ENCODE results near the gene CDKN1C.
"Not testable (repeated sequence)": the region's sequence is repeated elsewhere in the genome, so short reads cannot be mapped to it uniquely, and the experiment has no call there.

The CDKN1C gene

GRCh38 chr11:2908130-2908529, 22.6 kb upstream of the CDKN1C start:
- Mint-ChIP-seq H3K27me3 (peaks cover 15% of the 10 kb centered on the region), H3K9me3 (peaks cover 8% of the 10 kb centered on the region), H3K36me3 (peaks cover 15% of the 10 kb centered on the region), H3K27ac (no peak overlapping the region), H3K4me1 (peaks cover 15% of the 10 kb centered on the region), H3K4me3 (no peak overlapping the region)
- DNase-seq: no peak
- CTCF ChIA-PET: no interaction called here

DNA sequence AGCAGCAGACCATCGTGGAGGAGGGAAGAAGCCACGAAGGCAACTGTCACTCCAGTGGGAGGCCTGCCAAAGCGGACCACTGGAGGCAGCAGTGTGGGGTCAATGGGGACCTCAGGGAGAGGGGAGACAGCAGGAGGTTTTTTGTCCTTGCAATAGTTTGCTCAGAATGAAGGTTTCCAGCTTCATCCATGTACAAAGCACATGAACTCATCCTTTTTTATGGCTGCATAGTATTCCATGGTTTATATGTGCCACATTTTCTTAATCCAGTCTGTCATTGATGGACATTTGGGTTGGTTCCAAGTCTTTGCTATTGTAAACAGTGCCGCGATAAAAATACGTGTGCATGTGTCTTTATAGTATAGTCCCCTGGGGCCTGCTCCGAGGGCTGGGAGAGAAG, 19.7 kb upstream of the CDKN1C start:
- peaks cover 15% of the 10 kb centered on the region for H3K36me3 Mint-ChIP-seq
- H3K4me3 Mint-ChIP-seq, H3K27me3 Mint-ChIP-seq, DNase-seq, H3K9me3 Mint-ChIP-seq, H3K27ac Mint-ChIP-seq: not testable (repeated sequence)
- H3K4me1 Mint-ChIP-seq: peaks cover 32% of the 10 kb centered on the region
- CTCF ChIA-PET: interaction anchor here (1.7 kb wide), 1 partner anchor 116 kb away, joined by 6 read pairs; no protein-coding TSS in a partner anchor

DNA sequence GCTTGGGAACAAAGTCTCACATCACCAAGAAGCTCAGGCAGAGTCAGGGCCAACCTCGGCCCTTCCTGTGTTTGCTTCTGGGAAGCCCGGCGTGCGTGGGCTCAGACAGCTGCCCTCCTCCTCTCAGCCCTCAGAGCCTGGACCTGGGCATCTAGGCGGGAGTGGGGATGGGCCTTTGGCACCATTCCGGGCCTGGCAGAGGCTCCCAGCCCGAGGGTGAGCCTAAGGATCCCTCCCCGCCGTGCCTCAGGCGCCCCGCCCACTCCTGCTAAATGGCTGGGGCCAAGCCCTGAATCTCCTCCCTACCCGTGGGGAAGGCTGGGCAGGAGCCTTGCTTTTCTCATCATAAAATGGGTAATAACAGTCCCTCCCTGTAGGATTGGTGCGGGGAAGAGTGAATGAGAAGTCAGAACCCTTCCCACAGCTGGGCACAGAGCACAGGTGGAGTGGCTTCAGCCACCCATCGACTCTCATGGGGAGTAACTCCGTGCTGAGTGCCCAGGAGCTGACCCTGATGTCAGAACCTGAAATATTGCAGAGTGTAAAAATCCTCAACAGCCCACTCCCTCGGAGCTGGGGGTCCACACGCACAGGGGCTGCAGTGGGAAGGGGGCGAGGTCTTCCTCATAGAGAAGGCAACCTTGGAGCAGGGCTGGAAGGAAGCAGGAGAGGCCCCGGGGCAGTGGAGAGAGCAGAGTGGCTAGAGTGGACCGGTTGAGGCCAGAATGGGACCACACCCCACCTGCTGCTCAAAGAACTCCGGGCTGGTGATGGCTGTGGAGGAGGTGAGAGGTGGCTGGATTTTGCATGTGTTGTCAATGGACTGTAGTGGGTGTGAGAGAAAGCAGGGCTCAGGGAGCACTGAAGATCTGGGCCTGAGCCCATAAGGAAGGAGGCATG, 18.8 kb upstream of the CDKN1C start:
- H3K9me3 Mint-ChIP-seq: peaks cover 8% of the 10 kb centered on the region
- H3K4me3 Mint-ChIP-seq: peak overlapping the region; percentile 72
- DNase-seq: no peak
- H3K4me1 Mint-ChIP-seq: peaks cover 40% of the 10 kb centered on the region
- H3K27ac Mint-ChIP-seq: no peak overlapping the region
- CTCF ChIA-PET: interaction anchor here (1.2 to 4.1 kb wide), 4 partner anchors 12 to 186 kb away, joined by 3 to 26 read pairs (median 7); no protein-coding TSS in a partner anchor
- peaks cover 16% of the 10 kb centered on the region for H3K36me3 Mint-ChIP-seq
- peaks cover 8% of the 10 kb centered on the region for H3K27me3 Mint-ChIP-seq

DNA sequence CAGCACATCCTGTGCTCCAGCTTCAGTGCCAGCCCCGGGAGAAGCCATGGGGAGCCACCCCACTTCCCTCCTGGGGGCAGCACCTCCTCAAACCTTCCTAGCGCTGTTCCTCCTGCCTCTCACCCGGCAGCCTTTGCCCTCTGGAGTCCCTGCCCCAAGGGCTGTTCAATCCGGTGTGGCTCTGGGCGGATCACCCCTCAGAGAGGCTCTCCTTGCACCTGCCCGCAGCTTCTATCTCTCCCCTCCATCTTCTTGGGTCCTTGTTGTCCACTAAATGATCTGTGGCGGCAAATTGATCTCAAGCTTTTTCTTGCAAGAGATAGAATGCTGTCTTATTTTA, 18.1 kb upstream of the CDKN1C start:
- Mint-ChIP-seq H3K4me3 (peak overlapping the region; percentile 72), H3K27me3 (peaks cover 8% of the 10 kb centered on the region), H3K4me1 (peaks cover 47% of the 10 kb centered on the region), H3K9me3 (peaks cover 11% of the 10 kb centered on the region), H3K36me3 (peaks cover 20% of the 10 kb centered on the region), H3K27ac (no peak overlapping the region)
- no peak for DNase-seq
- CTCF ChIA-PET: interaction anchor here (1.2 to 4.1 kb wide), 4 partner anchors 11 to 187 kb away, joined by 3 to 26 read pairs (median 9); partner anchors contain the start of gene PHLDA2

DNA sequence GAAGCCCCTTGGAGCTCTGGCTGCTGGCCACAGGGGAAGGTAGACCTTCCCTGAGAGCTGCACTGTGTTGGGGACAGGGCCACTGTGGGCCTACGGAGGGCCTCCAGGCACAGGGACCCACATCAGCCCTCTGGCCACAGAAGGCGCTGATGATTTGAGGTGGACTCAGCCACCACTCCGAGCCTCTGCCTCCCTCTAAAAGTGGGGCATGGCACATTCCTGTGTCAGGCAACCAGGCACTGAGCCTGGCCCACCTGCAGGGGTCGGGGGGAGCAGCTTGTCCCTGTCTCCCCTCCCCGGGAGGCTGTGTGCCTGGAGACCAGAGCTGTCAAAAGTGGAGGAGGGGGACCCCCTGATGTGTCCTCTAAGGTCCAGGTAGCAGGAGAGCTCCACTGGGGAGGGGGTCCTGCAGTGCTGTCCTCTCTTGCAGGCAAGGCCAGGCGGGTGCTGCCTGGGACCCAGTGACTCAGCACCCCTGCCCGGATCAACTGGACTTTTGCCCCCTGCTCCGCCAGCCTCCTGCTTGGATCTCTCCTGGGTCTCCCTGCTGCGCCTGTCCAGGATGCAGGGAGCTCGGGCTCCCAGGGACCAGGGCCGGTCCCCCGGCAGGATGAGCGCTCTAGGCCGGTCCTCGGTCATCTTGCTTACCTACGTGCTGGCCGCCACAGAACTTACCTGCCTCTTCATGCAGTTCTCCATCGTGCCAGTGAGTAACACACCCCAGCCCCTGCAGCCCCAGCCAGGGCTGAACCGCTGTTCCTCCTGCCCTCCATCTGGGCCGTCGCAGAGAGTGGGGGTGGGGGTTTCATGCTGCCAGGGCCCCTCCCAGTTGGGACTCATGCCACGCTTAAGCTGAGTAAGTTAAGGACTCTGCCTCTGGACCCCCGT, 17.5 kb upstream of the CDKN1C start:
- Mint-ChIP-seq H3K27ac (peak overlapping the region; percentile 75), H3K27me3 (peaks cover 8% of the 10 kb centered on the region)

GRCh38 chr11:2901854-2902783, 16.5 kb upstream of the CDKN1C start:
- peaks cover 58% of the 10 kb centered on the region for H3K4me1 Mint-ChIP-seq

More for the DNA sequence above, 17.5 kb upstream of the CDKN1C start:
- Mint-ChIP-seq H3K4me3 (peak overlapping the region; percentile 72), H3K4me1 (peaks cover 53% of the 10 kb centered on the region), H3K9me3 (peaks cover 11% of the 10 kb centered on the region), H3K36me3 (peaks cover 20% of the 10 kb centered on the region)
- CTCF ChIA-PET: interaction anchor here (0.6 to 4.1 kb wide), 7 partner anchors 8 to 372 kb away, joined by 3 to 26 read pairs (median 5); partner anchors contain the start of gene PHLDA2
- DNase-seq: no peak

DNA sequence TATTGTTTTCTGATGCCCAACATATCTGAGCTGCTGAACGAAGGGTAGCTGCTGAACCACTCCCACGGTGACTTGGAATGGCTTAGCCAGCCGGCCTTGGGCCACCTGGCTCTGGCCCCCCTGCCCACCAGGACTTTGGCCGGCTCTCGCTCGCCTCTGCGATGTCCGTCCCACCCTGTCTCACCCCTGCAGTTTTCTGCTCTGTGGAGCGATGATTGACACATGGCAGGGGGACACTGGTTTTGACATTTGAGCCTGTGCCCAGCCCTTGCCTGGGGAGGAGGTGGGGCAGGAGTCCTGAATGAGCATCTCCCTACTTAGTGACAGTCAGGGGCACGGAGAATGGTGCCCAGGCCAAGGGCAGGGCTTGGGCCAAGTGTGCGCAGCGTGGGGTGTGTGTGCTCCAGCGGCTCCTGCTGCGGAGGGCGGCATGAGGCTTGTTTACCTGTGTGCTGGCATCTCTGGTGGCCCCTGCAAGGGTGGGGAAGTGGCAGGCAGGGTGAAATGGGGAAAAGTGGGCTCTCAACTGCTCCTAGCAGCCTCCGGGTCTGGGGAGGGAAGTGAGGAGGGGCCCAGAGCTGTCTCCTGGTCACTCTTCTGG, 15.7 kb upstream of the CDKN1C start:
- peak overlapping the region; percentile 11 for H3K27ac Mint-ChIP-seq
- CTCF ChIA-PET: interaction anchor here (4.1 kb wide), 1 partner anchor 9 kb away, joined by 26 read pairs; no protein-coding TSS in a partner anchor
- H3K9me3 Mint-ChIP-seq: peaks cover 8% of the 10 kb centered on the region
- DNase-seq: no peak
- H3K4me3 Mint-ChIP-seq: peak overlapping the region; percentile 51
- H3K36me3 Mint-ChIP-seq: peaks cover 20% of the 10 kb centered on the region
- H3K27me3 Mint-ChIP-seq: peaks cover 9% of the 10 kb centered on the region
- peaks cover 58% of the 10 kb centered on the region for H3K4me1 Mint-ChIP-seq

More at GRCh38 chr11:2901854-2902783, 16.5 kb upstream of the CDKN1C start:
- Mint-ChIP-seq H3K9me3 (peaks cover 11% of the 10 kb centered on the region), H3K36me3 (peaks cover 20% of the 10 kb centered on the region), H3K27me3 (peaks cover 8% of the 10 kb centered on the region), H3K27ac (peak overlapping the region; percentile 81), H3K4me3 (peak overlapping the region; percentile 72)
- CTCF ChIA-PET: interaction anchor here (0.6 to 4.1 kb wide), 6 partner anchors 9 to 371 kb away, joined by 3 to 26 read pairs (median 6); partner anchors contain the start of gene PHLDA2
- DNase-seq: peak; percentile 98

- peak overlapping the region; percentile 95 for H3K27ac Mint-ChIP-seq
- H3K9me3 Mint-ChIP-seq: peaks cover 4% of the 10 kb centered on the region
- no peak overlapping the region for H3K4me3 Mint-ChIP-seq
- no peak for DNase-seq
- H3K36me3 Mint-ChIP-seq: peaks cover 6% of the 10 kb centered on the region
- H3K4me1 Mint-ChIP-seq: peaks cover 55% of the 10 kb centered on the region
- H3K27me3 Mint-ChIP-seq: peaks cover 9% of the 10 kb centered on the region
- CTCF ChIA-PET: interaction anchor here (1.8 kb wide), 1 partner anchor 11 kb away, joined by 6 read pairs; no protein-coding TSS in a partner anchor
Measured at GRCh38 chr11:2899080-2899783, 13.7 kb upstream of the CDKN1C start.

- CTCF ChIA-PET: interaction anchor here (1.1 to 1.8 kb wide), 3 partner anchors 10 to 366 kb away, joined by 3 to 6 read pairs (median 5); no protein-coding TSS in a partner anchor
- peak; percentile 75 for DNase-seq
- peaks cover 4% of the 10 kb centered on the region for H3K9me3 Mint-ChIP-seq
- peak overlapping the region; percentile 64 for H3K4me3 Mint-ChIP-seq
- peaks cover 9% of the 10 kb centered on the region for H3K27me3 Mint-ChIP-seq
- H3K36me3 Mint-ChIP-seq: peaks cover 6% of the 10 kb centered on the region
- H3K27ac Mint-ChIP-seq: peak overlapping the region; percentile 95
- peaks cover 57% of the 10 kb centered on the region for H3K4me1 Mint-ChIP-seq
Measured at GRCh38 chr11:2898366-2899079, 12.9 kb upstream of the CDKN1C start.

DNA sequence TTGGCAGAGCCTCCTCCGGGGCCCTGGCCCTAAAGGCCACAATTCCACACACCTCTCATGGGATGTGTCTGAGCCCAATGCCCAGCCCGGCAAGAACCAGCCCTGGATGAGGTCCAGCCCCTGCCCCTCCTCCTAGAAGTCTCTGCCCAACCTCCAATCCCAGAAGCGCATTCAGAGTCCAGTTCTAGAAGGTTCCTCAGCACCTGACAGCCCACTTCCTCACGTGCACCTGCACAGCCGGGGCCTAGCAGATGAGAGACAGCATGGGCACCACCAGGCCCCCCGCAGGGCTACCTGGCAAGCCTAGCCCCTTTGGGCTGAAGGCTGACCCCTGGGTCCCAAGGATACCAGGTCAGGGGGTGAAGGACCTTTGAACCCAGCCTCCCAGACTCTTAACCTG, 11.5 kb upstream of the CDKN1C start:
- no peak for DNase-seq
- Mint-ChIP-seq H3K4me1 (peaks cover 57% of the 10 kb centered on the region), H3K27ac (no peak overlapping the region), H3K9me3 (peaks cover 4% of the 10 kb centered on the region), H3K36me3 (peaks cover 6% of the 10 kb centered on the region), H3K27me3 (peaks cover 9% of the 10 kb centered on the region), H3K4me3 (no peak overlapping the region)
- CTCF ChIA-PET: interaction anchor here (0.8 kb wide), 1 partner anchor 24 kb away, joined by 4 read pairs; no protein-coding TSS in a partner anchor

DNA sequence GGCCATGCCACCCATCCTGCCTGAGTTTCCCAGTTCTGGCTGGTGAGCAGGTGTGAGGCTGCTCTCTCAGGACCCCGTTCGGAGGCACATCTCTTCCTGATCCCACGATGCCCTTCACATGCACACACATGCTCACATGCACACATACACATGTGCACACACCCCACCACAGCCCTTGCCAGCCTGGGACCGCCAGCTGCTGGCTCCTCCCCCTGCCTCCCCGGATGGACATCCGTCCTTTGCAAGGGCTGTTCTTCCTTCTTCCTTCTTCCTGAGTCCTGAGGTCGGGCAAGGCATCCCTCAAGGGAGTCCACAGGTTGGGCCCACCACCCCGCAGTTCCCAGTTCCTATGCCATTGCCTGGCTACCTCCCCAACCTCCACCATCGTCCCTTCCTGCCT, 10.5 kb upstream of the CDKN1C start:
- Mint-ChIP-seq H3K9me3 (peaks cover 4% of the 10 kb centered on the region), H3K27me3 (peaks cover 9% of the 10 kb centered on the region), H3K27ac (no peak overlapping the region), H3K4me3 (no peak overlapping the region), H3K36me3 (peaks cover 6% of the 10 kb centered on the region), H3K4me1 (peaks cover 61% of the 10 kb centered on the region)
- DNase-seq: no peak
- CTCF ChIA-PET: interaction anchor here (0.8 to 1.4 kb wide), 2 partner anchors 25 to 363 kb away, joined by 4 to 5 read pairs; no protein-coding TSS in a partner anchor
